Stimulated activated naive CD4-positive, alpha-beta T cell treated with Interleukin-2 at 50 U/mL for 16 hours (primary cell): ENCODE results near the gene VAV3.
"Not testable (repeated sequence)": the region's sequence is repeated elsewhere in the genome, so short reads cannot be mapped to it uniquely, and the experiment has no call there.

ENCODE experiments used
- DNase-seq: peaks from one replicate; lab custom pipeline; 2025; lab: John Stamatoyannopoulos, UW

VAV3 gene

GRCh38 chr1:107883562-107883961 lies 81.4 kb downstream of the VAV3 start:
- no peak for DNase-seq

GRCh38 chr1:107879927-107880326 lies 85.1 kb downstream of the VAV3 start:
- no peak for DNase-seq

- DNase-seq: no peak
Observed at GRCh38 chr1:107879346-107879745, 85.6 kb downstream of the VAV3 start.

- DNase-seq: no peak
Observed at GRCh38 chr1:107877745-107878144, 87.2 kb downstream of the VAV3 start.

GRCh38 chr1:107877092-107877491 lies 87.9 kb downstream of the VAV3 start:
- no peak for DNase-seq

- DNase-seq: no peak
Observed at GRCh38 chr1:107875689-107876088, 89.3 kb downstream of the VAV3 start.

GRCh38 chr1:107874221-107874620 lies 90.8 kb downstream of the VAV3 start:
- no peak for DNase-seq

GRCh38 chr1:107871687-107872395 lies 93.1 kb downstream of the VAV3 start:
- no peak for DNase-seq

GRCh38 chr1:107871259-107871658 lies 93.7 kb downstream of the VAV3 start:
- no peak for DNase-seq

- no peak for DNase-seq
Observed at GRCh38 chr1:107870696-107871095, 94.3 kb downstream of the VAV3 start.

- no peak for DNase-seq
Observed at GRCh38 chr1:107867897-107868296, 97.1 kb downstream of the VAV3 start.

- no peak for DNase-seq
Observed at GRCh38 chr1:107867422-107867821, 97.6 kb downstream of the VAV3 start.

- no peak for DNase-seq
Observed at GRCh38 chr1:107866870-107867269, 98.1 kb downstream of the VAV3 start.

GRCh38 chr1:107865627-107866026 lies 99.4 kb downstream of the VAV3 start:
- DNase-seq: no peak

GRCh38 chr1:107863342-107863741 lies 101.6 kb downstream of the VAV3 start:
- no peak for DNase-seq

GRCh38 chr1:107862064-107862463 lies 102.9 kb downstream of the VAV3 start:
- no peak for DNase-seq

- no peak for DNase-seq
Observed at GRCh38 chr1:107858323-107858722, 106.7 kb downstream of the VAV3 start.

GRCh38 chr1:107851418-107851817 lies 113.6 kb downstream of the VAV3 start:
- no peak for DNase-seq

- DNase-seq: not testable (repeated sequence)
Observed at GRCh38 chr1:107844541-107845194, 120.3 kb downstream of the VAV3 start.

- DNase-seq: no peak
Observed at GRCh38 chr1:107843989-107844388, 121.0 kb downstream of the VAV3 start.

- DNase-seq: no peak
Observed at GRCh38 chr1:107842241-107842640, 122.7 kb downstream of the VAV3 start.

GRCh38 chr1:107840725-107841124 lies 124.3 kb downstream of the VAV3 start:
- DNase-seq: no peak

GRCh38 chr1:107838056-107838455 lies 126.9 kb downstream of the VAV3 start:
- no peak for DNase-seq

GRCh38 chr1:107835151-107835670 lies 129.8 kb downstream of the VAV3 start:
- no peak for DNase-seq
